ENCODE results near the gene ZBTB18. TPM values are rescaled to one million over a fixed set of nuclear protein-coding genes. Genes with fewer than 3 reads are reported as not detected.

ZBTB18 gene
- total RNA-seq, 6 donors from 2014 or later: 14.8 to 29.7 (median 20.4) TPM

GRCh38 chr1:244010191-244010590 is 40.9 kb upstream of the ZBTB18 start:
- DNase-seq (no peak), ATAC-seq (ENCODE audit: low FRiP score in 2 of 2) (no peak)
- Histone ChIP-seq H3K9me3 (no peaks in the 10 kb centered on the region), H3K27me3 (no peaks in the 10 kb centered on the region), H3K4me3 (no peak overlapping the region), H3K4me1 (no peaks in the 10 kb centered on the region), H3K36me3 (no peaks in the 10 kb centered on the region), H3K27ac (no peak overlapping the region)
- 74 to 86% methylated on average over 6 of the region's 6 CpGs for WGBS, 2 donors
- TF ChIP-seq POLR2AphosphoS5 (IDR thresholded peaks at IDR 0.05): no peak
- no peak for TF ChIP-seq POLR2A (IDR thresholded peaks at IDR 0.05)
- no peak for TF ChIP-seq CTCF (IDR thresholded peaks at IDR 0.05)
- no peak for TF ChIP-seq EP300 (IDR thresholded peaks at IDR 0.05)

- 40 to 44% methylated on average over 2 of the region's 2 CpGs for WGBS, 2 donors
- no peaks in the 10 kb centered on the region for H3K27me3 ChIP-seq
- no peak overlapping the region for H3K4me3 ChIP-seq
- no peak for TF ChIP-seq POLR2AphosphoS5 (IDR thresholded peaks at IDR 0.05)
- TF ChIP-seq EP300 (IDR thresholded peaks at IDR 0.05): no peak
- no peak for TF ChIP-seq CTCF (IDR thresholded peaks at IDR 0.05)
- TF ChIP-seq POLR2A (IDR thresholded peaks at IDR 0.05): no peak
- no peaks in the 10 kb centered on the region for H3K36me3 ChIP-seq
- H3K9me3 ChIP-seq: no peaks in the 10 kb centered on the region
- H3K27ac ChIP-seq: no peak overlapping the region
- no peaks in the 10 kb centered on the region for H3K4me1 ChIP-seq
- DNase-seq (no peak), ATAC-seq (ENCODE audit: low FRiP score in 2 of 2) (no peak)
Measured at GRCh38 chr1:244010703-244011123, 40.4 kb upstream of the ZBTB18 start.

GRCh38 chr1:244011271-244011670 is 39.8 kb upstream of the ZBTB18 start:
- DNase-seq (no peak), ATAC-seq (ENCODE audit: low FRiP score in 2 of 2) (no peak)
- WGBS, 2 donors: 84% methylated on average over 2 of the region's 2 CpGs
- Histone ChIP-seq H3K4me3 (no peak overlapping the region), H3K9me3 (no peaks in the 10 kb centered on the region), H3K36me3 (no peaks in the 10 kb centered on the region), H3K27ac (no peak overlapping the region), H3K4me1 (no peaks in the 10 kb centered on the region), H3K27me3 (no peaks in the 10 kb centered on the region)
- no peak for TF ChIP-seq EP300 (IDR thresholded peaks at IDR 0.05)

GRCh38 chr1:244011786-244012185 is 39.3 kb upstream of the ZBTB18 start:
- no peak for DNase-seq
- Histone ChIP-seq H3K27ac (no peak overlapping the region), H3K4me1 (no peaks in the 10 kb centered on the region), H3K36me3 (no peaks in the 10 kb centered on the region), H3K4me3 (no peak overlapping the region), H3K27me3 (no peaks in the 10 kb centered on the region), H3K9me3 (no peaks in the 10 kb centered on the region)
- TF ChIP-seq CTCF (IDR thresholded peaks at IDR 0.05) (no peak), POLR2A (IDR thresholded peaks at IDR 0.05) (no peak), POLR2AphosphoS5 (IDR thresholded peaks at IDR 0.05) (no peak), EP300 (IDR thresholded peaks at IDR 0.05) (no peak)
- ATAC-seq (ENCODE audit: low FRiP score in 2 of 2): no peak
- WGBS, 2 donors: 53 to 56% methylated on average over 6 of the region's 6 CpGs

- Histone ChIP-seq H3K27me3 (no peaks in the 10 kb centered on the region), H3K9me3 (no peaks in the 10 kb centered on the region), H3K27ac (no peak overlapping the region), H3K36me3 (no peaks in the 10 kb centered on the region), H3K4me3 (no peak overlapping the region), H3K4me1 (no peaks in the 10 kb centered on the region)
- DNase-seq (no peak), ATAC-seq (ENCODE audit: low FRiP score in 2 of 2) (peak in 1 of 2 donors; percentile 53)
- no peak for TF ChIP-seq POLR2A (IDR thresholded peaks at IDR 0.05)
- no peak for TF ChIP-seq POLR2AphosphoS5 (IDR thresholded peaks at IDR 0.05)
- TF ChIP-seq EP300 (IDR thresholded peaks at IDR 0.05): no peak
- TF ChIP-seq CTCF (IDR thresholded peaks at IDR 0.05): no peak
- 67 to 76% methylated on average over 8 of the region's 8 CpGs for WGBS, 2 donors
Measured at GRCh38 chr1:244012202-244012601, 38.9 kb upstream of the ZBTB18 start.

All from upper lobe of left lung (tissue), 6 donors.